ENCODE data around the gene HOXC12. TPM values are rescaled to one million over a fixed set of nuclear protein-coding genes. Genes with fewer than 3 reads are reported as not detected.

Gene HOXC12
- not detected in 2 replicates for polyA plus RNA-seq (2014; cell fraction: cytosol; rRNA removed)
- not detected in 2 replicates for polyA plus RNA-seq (2014; cell fraction: nucleus; rRNA removed)

- no peak for DNase-seq (ENCODE audit: low spot score)
Measured at GRCh38 chr12:53954694-53955035, at the start of gene HOXC12. Gene HOXC12, plus strand, starts transcription at chr12:53954903. Its CDS starts 27 bp downstream, at chr12:53954930.

GRCh38 chr12:53907103-53907502 lies 47.6 kb upstream of the HOXC12 start:
- no peak for DNase-seq (ENCODE audit: low spot score)

- no peak for DNase-seq (ENCODE audit: low spot score)
Measured at GRCh38 chr12:53916788-53917655, 37.7 kb upstream of the HOXC12 start.

GRCh38 chr12:53924521-53925405 lies 29.9 kb upstream of the HOXC12 start:
- DNase-seq (ENCODE audit: low spot score): no peak

GRCh38 chr12:53927220-53928029 lies 27.3 kb upstream of the HOXC12 start:
- DNase-seq (ENCODE audit: low spot score): no peak

- no peak for DNase-seq (ENCODE audit: low spot score)
Measured at GRCh38 chr12:53928054-53928835, 26.5 kb upstream of the HOXC12 start.

- DNase-seq (ENCODE audit: low spot score): no peak
Measured at GRCh38 chr12:53929527-53929926, 25.2 kb upstream of the HOXC12 start.

- no peak for DNase-seq (ENCODE audit: low spot score)
Measured at GRCh38 chr12:53930591-53931255, 24.0 kb upstream of the HOXC12 start.

GRCh38 chr12:53931844-53932581 lies 22.7 kb upstream of the HOXC12 start:
- no peak for DNase-seq (ENCODE audit: low spot score)

- no peak for DNase-seq (ENCODE audit: low spot score)
Measured at GRCh38 chr12:53932915-53933314, 21.8 kb upstream of the HOXC12 start.

GRCh38 chr12:53935383-53936341 lies 19.0 kb upstream of the HOXC12 start:
- no peak for DNase-seq (ENCODE audit: low spot score)

- DNase-seq (ENCODE audit: low spot score): no peak
Measured at GRCh38 chr12:53937099-53937498, 17.6 kb upstream of the HOXC12 start.

GRCh38 chr12:53937596-53938325 lies 16.9 kb upstream of the HOXC12 start:
- DNase-seq (ENCODE audit: low spot score): no peak

GRCh38 chr12:53938326-53939140 lies 16.2 kb upstream of the HOXC12 start, which contains the start of gene HOXC13:
Gene HOXC13, plus strand, starts transcription at chr12:53938831. Its CDS starts 76 bp downstream, at chr12:53938907.
- peak; percentile 92 for DNase-seq (ENCODE audit: low spot score)

- DNase-seq (ENCODE audit: low spot score): no peak
Measured at GRCh38 chr12:53939141-53940108, 15.3 kb upstream of the HOXC12 start.
